ENCODE data around the gene SERPINB4.
"Not testable (repeated sequence)": the region's sequence is repeated elsewhere in the genome, so short reads cannot be mapped to it uniquely, and the experiment has no call there.

SERPINB4 gene

GRCh38 chr18:63648241-63648640 lies 4.2 kb upstream of the SERPINB4 start:
- no peak for DNase-seq
- no peaks in the 10 kb centered on the region for H3K9me3 ChIP-seq (ENCODE audit: severe bottlenecking)
- no peaks in the 10 kb centered on the region for H3K36me3 ChIP-seq
- no peak for TF ChIP-seq CTCF (IDR thresholded peaks at IDR 0.05; ENCODE audit: low read depth, low read length)
- H3K27ac ChIP-seq: no peak overlapping the region
- no peaks in the 10 kb centered on the region for H3K27me3 ChIP-seq (ENCODE audit: insufficient read depth, low read depth, severe bottlenecking)
- H3K4me3 ChIP-seq (ENCODE audit: low read depth, low read length): no peak overlapping the region

- no peak overlapping the region for H3K4me3 ChIP-seq (ENCODE audit: low read depth, low read length)
- H3K9me3 ChIP-seq (ENCODE audit: severe bottlenecking): no peaks in the 10 kb centered on the region
- H3K36me3 ChIP-seq: no peaks in the 10 kb centered on the region
- no peak for DNase-seq
- no peak overlapping the region for H3K27ac ChIP-seq
- H3K27me3 ChIP-seq (ENCODE audit: insufficient read depth, low read depth, severe bottlenecking): no peaks in the 10 kb centered on the region
- TF ChIP-seq CTCF (IDR thresholded peaks at IDR 0.05; ENCODE audit: low read depth, low read length): no peak
Measured at GRCh38 chr18:63646936-63647335, 2.9 kb upstream of the SERPINB4 start.

DNA sequence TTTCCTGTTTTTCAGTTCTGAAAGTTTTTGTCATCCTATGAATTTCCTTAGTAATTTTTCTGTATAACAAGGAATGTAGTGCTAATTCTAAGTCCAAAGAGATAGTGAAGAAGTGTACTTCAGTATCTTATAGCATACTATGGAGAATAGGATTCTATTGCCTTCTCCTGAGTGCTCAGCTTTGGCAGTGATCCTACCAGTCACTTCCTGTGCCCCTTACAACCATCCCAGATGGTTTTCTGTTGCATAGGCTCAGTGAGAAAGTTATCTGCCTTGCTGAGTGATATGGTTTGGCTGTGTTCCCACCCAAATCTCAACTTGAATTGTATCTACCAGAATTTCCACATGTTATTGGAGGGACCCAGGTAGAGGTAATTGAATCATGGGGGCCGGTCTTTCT lies 638 bp upstream of the SERPINB4 start:
- H3K4me3 ChIP-seq (ENCODE audit: low read depth, low read length); H3K27me3 ChIP-seq (ENCODE audit: insufficient read depth, low read depth, severe bottlenecking); DNase-seq; H3K9me3 ChIP-seq (ENCODE audit: severe bottlenecking); H3K36me3 ChIP-seq; H3K27ac ChIP-seq: not testable (repeated sequence)

DNA sequence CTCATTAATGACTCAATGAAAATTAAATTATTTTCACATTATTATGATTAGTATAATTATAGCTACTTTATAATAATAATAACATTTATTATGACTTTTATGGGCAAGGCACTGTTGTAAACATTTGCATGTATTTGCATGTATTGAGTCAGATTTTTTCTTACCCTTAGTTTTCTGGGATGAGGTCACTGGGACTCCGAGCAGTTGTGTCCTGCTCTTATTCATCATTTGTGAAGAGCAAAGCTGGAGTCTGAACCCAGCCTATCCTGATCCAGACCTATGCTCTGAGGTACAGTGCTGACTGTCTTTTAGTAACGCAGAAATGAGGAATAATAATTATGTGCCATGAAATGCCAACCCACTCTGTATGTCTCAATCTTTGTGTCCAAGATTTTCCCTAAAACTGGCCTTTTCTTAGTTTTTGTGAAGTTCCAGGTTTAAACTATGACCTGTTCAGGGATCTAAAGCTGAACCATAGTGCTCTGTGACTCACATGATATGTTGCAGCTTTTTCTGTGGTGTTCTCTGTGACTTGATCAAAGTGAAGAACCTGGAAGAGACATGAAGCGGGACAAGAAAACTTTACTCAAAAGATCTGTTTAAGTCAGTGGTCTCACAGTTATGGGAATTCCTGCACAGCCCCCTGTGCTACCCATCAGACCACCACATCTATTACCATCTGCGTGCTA lies 1.2 kb downstream of the SERPINB4 start:
- H3K27me3 ChIP-seq (ENCODE audit: insufficient read depth, low read depth, severe bottlenecking); H3K4me3 ChIP-seq (ENCODE audit: low read depth, low read length); H3K36me3 ChIP-seq; DNase-seq; H3K9me3 ChIP-seq (ENCODE audit: severe bottlenecking); H3K27ac ChIP-seq: not testable (repeated sequence)

DNA sequence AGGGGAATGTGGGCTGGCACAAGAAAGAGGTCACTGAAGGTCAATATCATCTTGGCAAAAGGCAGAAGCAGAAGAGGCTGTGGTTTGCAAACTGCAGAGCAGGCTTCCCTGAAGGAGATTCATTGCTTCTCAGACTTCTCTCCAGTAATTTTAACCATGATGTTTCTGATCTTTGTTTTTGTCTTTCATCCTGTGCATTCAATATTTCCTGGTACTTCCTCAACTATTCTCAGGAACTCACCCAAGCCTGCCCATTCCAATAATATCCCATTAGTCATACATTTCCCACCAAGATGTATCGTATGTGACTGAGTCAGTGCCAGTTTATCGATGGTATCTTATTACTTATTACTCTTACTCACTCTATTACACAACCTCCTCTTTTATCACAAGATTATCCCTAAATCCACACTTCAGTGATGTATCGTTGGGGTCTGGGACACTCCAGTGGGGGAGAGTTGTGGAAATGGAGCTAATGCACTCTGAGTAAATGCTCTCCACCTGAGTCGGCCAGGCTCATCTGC lies 2.8 kb downstream of the SERPINB4 start:
- not testable (repeated sequence) for H3K9me3 ChIP-seq (ENCODE audit: severe bottlenecking); H3K27me3 ChIP-seq (ENCODE audit: insufficient read depth, low read depth, severe bottlenecking); DNase-seq; H3K4me3 ChIP-seq (ENCODE audit: low read depth, low read length); H3K27ac ChIP-seq; H3K36me3 ChIP-seq

DNA sequence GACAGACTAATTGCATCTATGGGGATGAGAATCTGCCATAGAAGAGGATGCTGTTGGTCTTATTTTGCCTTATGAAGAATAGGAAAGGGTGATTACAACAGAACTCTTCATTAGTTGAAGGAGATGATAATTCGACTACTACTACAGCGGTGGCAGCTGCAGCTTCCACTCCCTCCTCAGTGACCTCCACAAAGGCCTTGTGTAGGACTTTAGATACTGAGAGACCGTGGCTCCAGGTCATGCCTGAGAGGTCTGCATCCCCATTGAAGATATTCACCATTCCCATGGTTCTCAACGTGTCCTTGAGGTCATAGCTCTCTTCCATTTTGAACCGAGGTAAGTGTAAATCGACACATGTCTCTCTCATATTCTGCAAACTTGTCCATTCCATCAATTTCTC lies 6.4 kb downstream of the SERPINB4 start:
- Histone ChIP-seq H3K36me3 (no peaks in the 10 kb centered on the region), H3K9me3 (ENCODE audit: severe bottlenecking) (no peaks in the 10 kb centered on the region), H3K4me3 (ENCODE audit: low read depth, low read length) (no peak overlapping the region), H3K27ac (no peak overlapping the region), H3K27me3 (ENCODE audit: insufficient read depth, low read depth, severe bottlenecking) (no peaks in the 10 kb centered on the region)
- no peak for DNase-seq
- no peak for TF ChIP-seq CTCF (IDR thresholded peaks at IDR 0.05; ENCODE audit: low read depth, low read length)

GRCh38 chr18:63627819-63628218 lies 16.2 kb downstream of the SERPINB4 start:
- Histone ChIP-seq H3K27me3 (ENCODE audit: insufficient read depth, low read depth, severe bottlenecking) (no peaks in the 10 kb centered on the region), H3K4me3 (ENCODE audit: low read depth, low read length) (no peak overlapping the region), H3K36me3 (no peaks in the 10 kb centered on the region), H3K27ac (no peak overlapping the region), H3K9me3 (ENCODE audit: severe bottlenecking) (peaks cover 29% of the 10 kb centered on the region)
- no peak for DNase-seq
- TF ChIP-seq CTCF (IDR thresholded peaks at IDR 0.05; ENCODE audit: low read depth, low read length): no peak
